SK-N-SH (cell line): Measurements from ENCODE around the gene ZNF746. TPM values are rescaled to one million over a fixed set of nuclear protein-coding genes. Genes with fewer than 3 reads are reported as not detected.

Experiments used
- CTCF ChIA-PET: fragments of 300-600, 350-600 bp; formaldehyde crosslinking; extraction: SDS; loops from one replicate; lab custom pipeline; 2021; lab: Yijun Ruan, JAX
- POLR2A ChIA-PET: fragments of 350-600 bp; sonication (Branson Sonifier 250); formaldehyde crosslinking; extraction: SDS; loops from one replicate; lab custom pipeline; 2020; ENCODE audit warnings: antibody characterized with exemption, inconsistent platforms; lab: Yijun Ruan, JAX
- DNase-seq: peaks from one replicate; pipeline ENCODE4 v3.0.0; 2012
- H2AFZ ChIP-seq: fragments of 200-600 bp; sonication (generic); 2 replicates; pipeline ENCODE4 v1.8.1; 2016; ENCODE audit warnings: antibody characterized with exemption, mild to moderate bottlenecking, low read depth
- H3F3A ChIP-seq: fragments of 200-600 bp; sonication (generic); replicated peaks from 2 replicates; pipeline ENCODE3; 2016; ENCODE audit warnings: antibody characterized with exemption, mild to moderate bottlenecking; ENCODE audit not compliant: insufficient read depth
- H3K27ac ChIP-seq, 2 experiments: fragments of 200-500 bp in 1 of 2; fragments of 200-600 bp in 1 of 2; sonication (Bioruptor generic) in 1 of 2; sonication (generic), shearing (Covaris generic) in 1 of 2; 2 replicates each; pipeline versions ENCODE4 v1.5.1 to v1.6.1; 2014 to 2016; ENCODE audit warnings: low read depth in 2 of 2, inconsistent platforms in 1 of 2, low read length in 1 of 2, mild to moderate bottlenecking in 1 of 2, mixed read lengths in 1 of 2
- H3K27me3 ChIP-seq: fragments of 200-600 bp; sonication (generic), shearing (Covaris generic); 2 replicates; pipeline ENCODE4 v1.6.1; 2016; ENCODE audit warnings: mixed run types; ENCODE audit not compliant: insufficient read depth
- H3K36me3 ChIP-seq, 2 experiments: fragments of 200-500 bp in 1 of 2; fragments of 200-600 bp in 1 of 2; sonication (Bioruptor generic) in 1 of 2; sonication (generic) in 1 of 2; replicated peaks in 1 of 2; 2 replicates each; pipeline versions ENCODE3 to v1.5.1; 2014 to 2016; ENCODE audit warnings: low read length in 1 of 2, mild to moderate bottlenecking in 1 of 2; ENCODE audit not compliant: insufficient read depth in 2 of 2, control insufficient read depth in 1 of 2
- H3K4me1 ChIP-seq, 2 experiments: fragments of 200-500 bp in 1 of 2; fragments of 200-600 bp in 1 of 2; sonication (Bioruptor generic) in 1 of 2; sonication (generic), shearing (Covaris generic) in 1 of 2; 2 replicates each; pipeline versions ENCODE4 v1.5.1 to v1.6.1; 2014 to 2016; ENCODE audit warnings: low read depth in 1 of 2, low read length in 1 of 2, mixed run types in 1 of 2; ENCODE audit not compliant: insufficient read depth in 2 of 2, control insufficient read depth in 1 of 2
- H3K4me2 ChIP-seq: fragments of 200-600 bp; sonication (generic), shearing (Covaris generic); 2 replicates; pipeline ENCODE4 v1.6.1; 2017; ENCODE audit warnings: mixed run types
- H3K4me3 ChIP-seq, 2 experiments: fragments of 200-500 bp in 1 of 2; fragments of 200-600 bp in 1 of 2; sonication (Bioruptor generic) in 1 of 2; sonication (generic), shearing (Covaris generic) in 1 of 2; 2 replicates each; pipeline versions ENCODE4 v1.5.1 to v1.8.1; 2014 to 2016; ENCODE audit warnings: low read depth in 2 of 2, inconsistent platforms in 1 of 2, low read length in 1 of 2, mild to moderate bottlenecking in 1 of 2, mixed read lengths in 1 of 2, moderate library complexity in 1 of 2
- H3K79me2 ChIP-seq: fragments of 200-600 bp; sonication (generic); 2 replicates; pipeline ENCODE4 v1.8.1; 2017; ENCODE audit warnings: mild to moderate bottlenecking; ENCODE audit not compliant: insufficient read depth
- H3K9ac ChIP-seq: fragments of 200-600 bp; sonication (generic); 2 replicates; pipeline ENCODE4 v1.6.1; 2017; ENCODE audit warnings: mixed run types
- H3K9me2 ChIP-seq: fragments of 200-600 bp; sonication (generic); 2 replicates; pipeline ENCODE4 v1.6.1; 2017; ENCODE audit warnings: mixed run types
- H3K9me3 ChIP-seq: fragments of 200-600 bp; sonication (generic); 2 replicates; pipeline ENCODE4 v1.6.1; 2017; ENCODE audit warnings: mixed run types, mild to moderate bottlenecking, moderate library complexity
- H4K20me1 ChIP-seq: fragments of 200-600 bp; sonication (generic); 2 replicates; pipeline ENCODE4 v1.6.1; 2017; ENCODE audit warnings: mild to moderate bottlenecking, mixed run types; ENCODE audit not compliant: insufficient read depth
- CHD2 ChIP-seq: fragments of 150-350 bp; IDR thresholded peaks from 2 replicates; pipeline ENCODE4 v1.6.1; 2018; ENCODE audit warnings: low read length; ENCODE audit not compliant: partially characterized antibody
- EP300 ChIP-seq, 2 experiments: IDR thresholded peaks; 2 replicates each; pipeline versions ENCODE4 v1.4.0 to v1.6.1; 2012; ENCODE audit warnings: borderline replicate concordance in 1 of 2, low read depth in 1 of 2, low read length in 1 of 2
- FOSL2 ChIP-seq: IDR thresholded peaks from 2 replicates; pipeline ENCODE4 v1.4.0; 2012; ENCODE audit warnings: low read depth, mild to moderate bottlenecking, moderate library complexity, borderline replicate concordance
- FOXJ3 ChIP-seq: sonication (generic); formaldehyde crosslinking; IDR thresholded peaks from 2 replicates; pipeline ENCODE4 v1.5.1; 2020; ENCODE audit warnings: mild to moderate bottlenecking, missing genetic modification reagents
- FOXM1 ChIP-seq: IDR thresholded peaks from 2 replicates; pipeline ENCODE4 v1.4.0; 2012; ENCODE audit warnings: low read depth, mild to moderate bottlenecking
- GABPA ChIP-seq: IDR thresholded peaks from 2 replicates; pipeline ENCODE4 v1.4.0; 2012; ENCODE audit warnings: low read depth, mild to moderate bottlenecking
- GATA2 ChIP-seq: sonication (generic); formaldehyde crosslinking; IDR thresholded peaks from 2 replicates; pipeline ENCODE4 v1.5.0; 2020; ENCODE audit warnings: mild to moderate bottlenecking, missing genetic modification reagents
- JUND ChIP-seq: IDR thresholded peaks from 2 replicates; pipeline ENCODE4 v1.4.0; 2012
- MEF2A ChIP-seq: IDR thresholded peaks from 2 replicates; pipeline ENCODE4 v1.4.0; 2012; ENCODE audit warnings: low read depth, borderline replicate concordance
- NRF1 ChIP-seq: IDR thresholded peaks from 2 replicates; pipeline ENCODE4 v1.6.1; 2012; ENCODE audit warnings: low read depth, mild to moderate bottlenecking, low read length
- POLR2AphosphoS5 ChIP-seq: IDR thresholded peaks from 2 replicates; pipeline ENCODE4 v1.6.1; 2012; ENCODE audit warnings: low read depth, low read length
- SMC3 ChIP-seq: IDR thresholded peaks from 2 replicates; pipeline ENCODE4 v1.6.1; 2012; ENCODE audit warnings: low read depth, low read length, improper control_type of control experiment
- TCF12 ChIP-seq: IDR thresholded peaks from 2 replicates; pipeline ENCODE4 v1.4.0; 2012
- YY1 ChIP-seq: IDR thresholded peaks from 2 replicates; pipeline ENCODE4 v1.4.0; 2012; ENCODE audit warnings: low read depth, mild to moderate bottlenecking
- WGBS: methylation state at CpG from one replicate; pipeline ENCODE4 v1.1.6; 2017; ENCODE audit warnings: low lambda C conversion rate; 5-methylcytosine and 5-hydroxymethylcytosine counted together
- polyA plus RNA-seq, 3 experiments: library from polyadenylated mRNA; depleted of rRNA; stranded (reverse); fragments of >200 nt; gene quantifications; 2 replicates each; pipeline ENCODE4 v1.2.3, GENCODE V29; 2012
- TF ChIP-seq, protein P1 (sequence below): fragments of 200-600 bp; sonication (generic); IDR thresholded peaks from 2 replicates; pipeline ENCODE4 v1.6.1; 2017; ENCODE audit warnings: antibody characterized with exemption, mild to moderate bottlenecking, moderate library complexity
- TF ChIP-seq, protein P2 (sequence below): IDR thresholded peaks from 2 replicates; pipeline ENCODE4 v1.4.0; 2012; ENCODE audit warnings: low read depth, borderline replicate concordance
- TF ChIP-seq, protein P3 (sequence below): IDR thresholded peaks from 2 replicates; pipeline ENCODE4; 2012
- TF ChIP-seq, protein P4 (sequence below): IDR thresholded peaks from 2 replicates; pipeline ENCODE4 v1.4.0; 2012; ENCODE audit warnings: low read depth
- TF ChIP-seq, protein P5 (sequence below): IDR thresholded peaks from 2 replicates; pipeline ENCODE4 v1.6.1; 2012; ENCODE audit warnings: mild to moderate bottlenecking, low read depth, low read length, moderate library complexity

Gene ZNF746
- polyA plus RNA-seq, 1 of the 3 experiments (the other 2 are of a cell fraction) = 11.1 TPM

DNA sequence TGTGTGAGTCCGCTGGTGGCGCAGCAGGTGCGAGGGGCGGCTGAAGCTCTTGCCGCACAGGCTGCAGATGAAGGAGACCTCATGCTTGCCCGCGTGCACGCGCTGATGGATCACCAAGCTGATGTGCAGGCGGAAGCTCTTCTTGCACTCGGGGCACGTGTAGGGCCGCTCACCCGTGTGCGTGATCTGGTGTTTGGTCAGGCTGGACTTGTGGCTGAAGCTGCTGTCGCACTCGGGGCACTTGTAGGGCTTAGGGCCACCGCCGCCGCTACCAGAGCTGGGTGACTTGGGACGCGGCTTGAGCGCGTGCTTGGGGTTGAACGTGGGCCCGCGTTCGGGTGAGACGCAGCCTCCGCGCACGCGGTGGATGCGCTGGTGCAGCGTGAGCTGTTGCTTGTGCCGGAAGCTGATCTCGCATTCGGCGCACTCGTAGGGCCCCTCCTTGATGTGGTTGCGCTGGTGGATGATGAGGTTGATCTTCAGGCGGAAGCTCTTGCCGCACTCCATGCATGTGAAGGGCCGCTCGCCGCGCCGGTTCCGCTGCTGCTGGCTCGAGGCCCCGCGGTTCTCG lies 65.4 kb downstream of the ZNF746 start:
- CTCF ChIA-PET = no interaction called here
- peaks cover 31 to 48% of the 10 kb centered on the region in 2 experiments for H3K36me3 ChIP-seq
- no peaks in the 10 kb centered on the region for H3K9me2 ChIP-seq
- no peak overlapping the region for H3K4me2 ChIP-seq
- no peak overlapping the region for H2AFZ ChIP-seq
- POLR2A ChIA-PET = no interaction called here
- H3F3A ChIP-seq = no peaks in the 10 kb centered on the region
- H3K27ac ChIP-seq = no peak overlapping the region
- WGBS = 98% methylated on average over 41 of the region's 53 CpGs
- TF ChIP-seq POLR2AphosphoS5 = no peak
- no peak for TF ChIP-seq CHD2
- TF ChIP-seq NRF1 = no peak
- no peak for TF ChIP-seq FOSL2
- TF ChIP-seq, protein P1, sequence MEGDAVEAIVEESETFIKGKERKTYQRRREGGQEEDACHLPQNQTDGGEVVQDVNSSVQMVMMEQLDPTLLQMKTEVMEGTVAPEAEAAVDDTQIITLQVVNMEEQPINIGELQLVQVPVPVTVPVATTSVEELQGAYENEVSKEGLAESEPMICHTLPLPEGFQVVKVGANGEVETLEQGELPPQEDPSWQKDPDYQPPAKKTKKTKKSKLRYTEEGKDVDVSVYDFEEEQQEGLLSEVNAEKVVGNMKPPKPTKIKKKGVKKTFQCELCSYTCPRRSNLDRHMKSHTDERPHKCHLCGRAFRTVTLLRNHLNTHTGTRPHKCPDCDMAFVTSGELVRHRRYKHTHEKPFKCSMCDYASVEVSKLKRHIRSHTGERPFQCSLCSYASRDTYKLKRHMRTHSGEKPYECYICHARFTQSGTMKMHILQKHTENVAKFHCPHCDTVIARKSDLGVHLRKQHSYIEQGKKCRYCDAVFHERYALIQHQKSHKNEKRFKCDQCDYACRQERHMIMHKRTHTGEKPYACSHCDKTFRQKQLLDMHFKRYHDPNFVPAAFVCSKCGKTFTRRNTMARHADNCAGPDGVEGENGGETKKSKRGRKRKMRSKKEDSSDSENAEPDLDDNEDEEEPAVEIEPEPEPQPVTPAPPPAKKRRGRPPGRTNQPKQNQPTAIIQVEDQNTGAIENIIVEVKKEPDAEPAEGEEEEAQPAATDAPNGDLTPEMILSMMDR = no peak
- TF ChIP-seq SMC3 = no peak
- TF ChIP-seq, protein P2, sequence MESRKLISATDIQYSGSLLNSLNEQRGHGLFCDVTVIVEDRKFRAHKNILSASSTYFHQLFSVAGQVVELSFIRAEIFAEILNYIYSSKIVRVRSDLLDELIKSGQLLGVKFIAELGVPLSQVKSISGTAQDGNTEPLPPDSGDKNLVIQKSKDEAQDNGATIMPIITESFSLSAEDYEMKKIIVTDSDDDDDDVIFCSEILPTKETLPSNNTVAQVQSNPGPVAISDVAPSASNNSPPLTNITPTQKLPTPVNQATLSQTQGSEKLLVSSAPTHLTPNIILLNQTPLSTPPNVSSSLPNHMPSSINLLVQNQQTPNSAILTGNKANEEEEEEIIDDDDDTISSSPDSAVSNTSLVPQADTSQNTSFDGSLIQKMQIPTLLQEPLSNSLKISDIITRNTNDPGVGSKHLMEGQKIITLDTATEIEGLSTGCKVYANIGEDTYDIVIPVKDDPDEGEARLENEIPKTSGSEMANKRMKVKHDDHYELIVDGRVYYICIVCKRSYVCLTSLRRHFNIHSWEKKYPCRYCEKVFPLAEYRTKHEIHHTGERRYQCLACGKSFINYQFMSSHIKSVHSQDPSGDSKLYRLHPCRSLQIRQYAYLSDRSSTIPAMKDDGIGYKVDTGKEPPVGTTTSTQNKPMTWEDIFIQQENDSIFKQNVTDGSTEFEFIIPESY = no peak
- TF ChIP-seq, protein P3, sequence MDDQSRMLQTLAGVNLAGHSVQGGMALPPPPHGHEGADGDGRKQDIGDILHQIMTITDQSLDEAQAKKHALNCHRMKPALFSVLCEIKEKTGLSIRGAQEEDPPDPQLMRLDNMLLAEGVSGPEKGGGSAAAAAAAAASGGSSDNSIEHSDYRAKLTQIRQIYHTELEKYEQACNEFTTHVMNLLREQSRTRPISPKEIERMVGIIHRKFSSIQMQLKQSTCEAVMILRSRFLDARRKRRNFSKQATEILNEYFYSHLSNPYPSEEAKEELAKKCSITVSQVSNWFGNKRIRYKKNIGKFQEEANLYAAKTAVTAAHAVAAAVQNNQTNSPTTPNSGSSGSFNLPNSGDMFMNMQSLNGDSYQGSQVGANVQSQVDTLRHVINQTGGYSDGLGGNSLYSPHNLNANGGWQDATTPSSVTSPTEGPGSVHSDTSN = no peak
- TF ChIP-seq FOXM1 = no peak
- no peak for TF ChIP-seq JUND
- no peak for TF ChIP-seq FOXJ3 (CRISPR knock-in tag)
- no peak for TF ChIP-seq MEF2A
- TF ChIP-seq YY1 = no peak
- TF ChIP-seq EP300 (IDR thresholded peaks at IDR 0.05; ENCODE audit: borderline replicate concordance in 1 of 2, low read depth in 1 of 2, low read length in 1 of 2) = no peak
- TF ChIP-seq TCF12 = no peak
- no peak for TF ChIP-seq GATA2
- TF ChIP-seq GABPA = no peak
- TF ChIP-seq, protein P4, sequence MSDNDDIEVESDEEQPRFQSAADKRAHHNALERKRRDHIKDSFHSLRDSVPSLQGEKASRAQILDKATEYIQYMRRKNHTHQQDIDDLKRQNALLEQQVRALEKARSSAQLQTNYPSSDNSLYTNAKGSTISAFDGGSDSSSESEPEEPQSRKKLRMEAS = no peak
- TF ChIP-seq, protein P5, sequence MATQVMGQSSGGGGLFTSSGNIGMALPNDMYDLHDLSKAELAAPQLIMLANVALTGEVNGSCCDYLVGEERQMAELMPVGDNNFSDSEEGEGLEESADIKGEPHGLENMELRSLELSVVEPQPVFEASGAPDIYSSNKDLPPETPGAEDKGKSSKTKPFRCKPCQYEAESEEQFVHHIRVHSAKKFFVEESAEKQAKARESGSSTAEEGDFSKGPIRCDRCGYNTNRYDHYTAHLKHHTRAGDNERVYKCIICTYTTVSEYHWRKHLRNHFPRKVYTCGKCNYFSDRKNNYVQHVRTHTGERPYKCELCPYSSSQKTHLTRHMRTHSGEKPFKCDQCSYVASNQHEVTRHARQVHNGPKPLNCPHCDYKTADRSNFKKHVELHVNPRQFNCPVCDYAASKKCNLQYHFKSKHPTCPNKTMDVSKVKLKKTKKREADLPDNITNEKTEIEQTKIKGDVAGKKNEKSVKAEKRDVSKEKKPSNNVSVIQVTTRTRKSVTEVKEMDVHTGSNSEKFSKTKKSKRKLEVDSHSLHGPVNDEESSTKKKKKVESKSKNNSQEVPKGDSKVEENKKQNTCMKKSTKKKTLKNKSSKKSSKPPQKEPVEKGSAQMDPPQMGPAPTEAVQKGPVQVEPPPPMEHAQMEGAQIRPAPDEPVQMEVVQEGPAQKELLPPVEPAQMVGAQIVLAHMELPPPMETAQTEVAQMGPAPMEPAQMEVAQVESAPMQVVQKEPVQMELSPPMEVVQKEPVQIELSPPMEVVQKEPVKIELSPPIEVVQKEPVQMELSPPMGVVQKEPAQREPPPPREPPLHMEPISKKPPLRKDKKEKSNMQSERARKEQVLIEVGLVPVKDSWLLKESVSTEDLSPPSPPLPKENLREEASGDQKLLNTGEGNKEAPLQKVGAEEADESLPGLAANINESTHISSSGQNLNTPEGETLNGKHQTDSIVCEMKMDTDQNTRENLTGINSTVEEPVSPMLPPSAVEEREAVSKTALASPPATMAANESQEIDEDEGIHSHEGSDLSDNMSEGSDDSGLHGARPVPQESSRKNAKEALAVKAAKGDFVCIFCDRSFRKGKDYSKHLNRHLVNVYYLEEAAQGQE = no peak
- H3K79me2 ChIP-seq = no peaks in the 10 kb centered on the region
- H3K9ac ChIP-seq = no peak overlapping the region
- no peaks in the 10 kb centered on the region for H3K27me3 ChIP-seq
- peaks cover 0 to under 1% of the 10 kb centered on the region in 2 experiments; a peak in 1 of 4 replicates for H3K4me1 ChIP-seq
- no peaks in the 10 kb centered on the region for H3K9me3 ChIP-seq
- no peaks in the 10 kb centered on the region for H4K20me1 ChIP-seq
- no peak overlapping the region for H3K4me3 ChIP-seq
- DNase-seq = no peak
